ENCODE data around the gene RPS27L.

Gene RPS27L

GRCh38 chr15:63122002-63122875, 35.0 kb downstream of the RPS27L start:
- Histone ChIP-seq H3K9me3 (ENCODE audit: severe bottlenecking) (no peaks in the 10 kb centered on the region), H3K36me3 (ENCODE audit: low read depth) (peaks cover 11% of the 10 kb centered on the region), H3K27ac (ENCODE audit: poor library complexity, severe bottlenecking) (peak overlapping the region; percentile 45), H3K4me3 (ENCODE audit: severe bottlenecking) (peak overlapping the region; percentile 88), H3K27me3 (ENCODE audit: insufficient read depth, poor library complexity, severe bottlenecking) (no peaks in the 10 kb centered on the region), H3K4me1 (ENCODE audit: insufficient read depth, poor library complexity, severe bottlenecking) (peaks cover 4% of the 10 kb centered on the region)
- DNase-seq (ENCODE audit: low spot score) (peak; percentile 92), ATAC-seq (ENCODE audit: low read depth) (peak; percentile 89)
- peak; percentile 56 for TF ChIP-seq CTCF (IDR thresholded peaks at IDR 0.05; ENCODE audit: poor library complexity, severe bottlenecking)

GRCh38 chr15:63121382-63122001, 35.8 kb downstream of the RPS27L start, which contains the start of gene LACTB:
Gene LACTB, plus strand, starts transcription at chr15:63121861. Its CDS starts 11 bp downstream, at chr15:63121872.
- Histone ChIP-seq H3K4me1 (ENCODE audit: insufficient read depth, poor library complexity, severe bottlenecking) (peaks cover 4% of the 10 kb centered on the region), H3K27me3 (ENCODE audit: insufficient read depth, poor library complexity, severe bottlenecking) (no peaks in the 10 kb centered on the region), H3K9me3 (ENCODE audit: severe bottlenecking) (no peaks in the 10 kb centered on the region), H3K36me3 (ENCODE audit: low read depth) (peaks cover 4% of the 10 kb centered on the region; the same call in 1 of the 2 replicates), H3K27ac (ENCODE audit: poor library complexity, severe bottlenecking) (peak within 1 kb of the TSS; percentile 45), H3K4me3 (ENCODE audit: severe bottlenecking) (peak within 1 kb of the TSS; percentile 88)
- DNase-seq (ENCODE audit: low spot score): peak; percentile 91
- peak; percentile 90 for ATAC-seq (ENCODE audit: low read depth)
- TF ChIP-seq CTCF (IDR thresholded peaks at IDR 0.05; ENCODE audit: poor library complexity, severe bottlenecking): no peak

DNA sequence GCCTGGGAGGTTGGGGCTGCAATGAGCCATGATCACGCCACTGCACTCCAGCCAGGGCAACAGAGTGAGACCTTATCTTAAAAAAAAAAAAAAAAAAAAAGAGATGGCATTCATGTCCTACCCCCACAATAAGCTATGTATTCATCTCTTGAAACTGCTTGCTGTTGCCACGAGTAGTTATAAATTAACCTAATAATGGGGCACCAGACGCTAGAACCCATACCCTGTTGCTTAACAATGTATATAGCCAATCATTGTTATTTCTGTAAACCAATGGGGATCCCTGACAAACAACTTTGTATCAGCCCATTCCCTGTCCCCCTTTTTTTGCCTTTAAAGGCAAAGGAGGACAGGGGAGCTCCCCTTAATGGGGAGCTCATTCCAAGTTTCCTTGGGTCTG, 38.4 kb downstream of the RPS27L start:
- Histone ChIP-seq H3K27me3 (ENCODE audit: insufficient read depth, poor library complexity, severe bottlenecking) (no peaks in the 10 kb centered on the region), H3K4me3 (ENCODE audit: severe bottlenecking) (no peak overlapping the region), H3K36me3 (ENCODE audit: low read depth) (no peaks in the 10 kb centered on the region), H3K4me1 (ENCODE audit: insufficient read depth, poor library complexity, severe bottlenecking) (peaks cover 4% of the 10 kb centered on the region), H3K9me3 (ENCODE audit: severe bottlenecking) (no peaks in the 10 kb centered on the region), H3K27ac (ENCODE audit: poor library complexity, severe bottlenecking) (no peak overlapping the region)
- no peak for DNase-seq (ENCODE audit: low spot score)
- no peak for ATAC-seq (ENCODE audit: low read depth)
- no peak for TF ChIP-seq CTCF (IDR thresholded peaks at IDR 0.05; ENCODE audit: poor library complexity, severe bottlenecking)

GRCh38 chr15:63114465-63114864, 42.8 kb downstream of the RPS27L start:
- TF ChIP-seq CTCF (IDR thresholded peaks at IDR 0.05; ENCODE audit: poor library complexity, severe bottlenecking): no peak
- DNase-seq (ENCODE audit: low spot score) (no peak), ATAC-seq (ENCODE audit: low read depth) (no peak)
- Histone ChIP-seq H3K36me3 (ENCODE audit: low read depth) (no peaks in the 10 kb centered on the region), H3K27me3 (ENCODE audit: insufficient read depth, poor library complexity, severe bottlenecking) (no peaks in the 10 kb centered on the region), H3K4me3 (ENCODE audit: severe bottlenecking) (no peak overlapping the region), H3K4me1 (ENCODE audit: insufficient read depth, poor library complexity, severe bottlenecking) (no peaks in the 10 kb centered on the region), H3K27ac (ENCODE audit: poor library complexity, severe bottlenecking) (no peak overlapping the region), H3K9me3 (ENCODE audit: severe bottlenecking) (no peaks in the 10 kb centered on the region)

Measured in RWPE2 (cell line).